GM23248 (cell line): ENCODE results near the gene UQCRQ. TPM values are rescaled to one million over a fixed set of nuclear protein-coding genes. Genes with fewer than 3 reads are reported as not detected.
A peak's percentile ranks its signal among the peaks of the same experiment; 100 is the strongest.

Source experiments
- DNase-seq: peaks from one replicate; pipeline ENCODE4 v3.0.0-alpha.2; 2015
- H2AFZ ChIP-seq: fragments of 200-600 bp; sonication (generic); 2 replicates; pipeline ENCODE4 v1.6.1; 2016; ENCODE audit warnings: antibody characterized with exemption
- H3F3A ChIP-seq: fragments of 200-600 bp; sonication (generic); 2 replicates; pipeline ENCODE4 v1.6.1; 2016; ENCODE audit warnings: mild to moderate bottlenecking, antibody characterized with exemption, mixed run types; ENCODE audit not compliant: insufficient read depth
- H3K27ac ChIP-seq: fragments of 200-600 bp; sonication (generic); 2 replicates; pipeline ENCODE4 v1.5.1; 2016; ENCODE audit warnings: mild to moderate bottlenecking
- H3K27me3 ChIP-seq: fragments of 200-600 bp; sonication (generic); replicated peaks from 2 replicates; pipeline ENCODE4 v1.6.1; 2016; ENCODE audit warnings: mild to moderate bottlenecking; ENCODE audit not compliant: insufficient read depth
- H3K36me3 ChIP-seq: fragments of 200-600 bp; sonication (generic); 2 replicates; pipeline ENCODE4 v1.6.1; 2016; ENCODE audit warnings: low read depth, mild to moderate bottlenecking
- H3K4me1 ChIP-seq: fragments of 200-600 bp; sonication (generic); 2 replicates; pipeline ENCODE4 v1.6.1; 2016; ENCODE audit warnings: mild to moderate bottlenecking; ENCODE audit not compliant: insufficient read depth
- H3K4me2 ChIP-seq: fragments of 200-600 bp; sonication (generic); one replicate; pipeline ENCODE4 v1.6.1; 2016; ENCODE audit warnings: mild to moderate bottlenecking; ENCODE audit not compliant: unreplicated experiment
- H3K4me3 ChIP-seq: fragments of 200-600 bp; sonication (generic); 2 replicates; pipeline ENCODE4 v1.5.1; 2016; ENCODE audit warnings: mild to moderate bottlenecking
- H3K79me2 ChIP-seq: fragments of 200-600 bp; sonication (generic); 2 replicates; pipeline ENCODE4 v1.6.1; 2016; ENCODE audit warnings: mild to moderate bottlenecking; ENCODE audit not compliant: insufficient read depth
- H3K9ac ChIP-seq: fragments of 200-600 bp; sonication (generic); 2 replicates; pipeline ENCODE4 v1.6.1; 2016; ENCODE audit warnings: mild to moderate bottlenecking
- H3K9me2 ChIP-seq: fragments of 200-600 bp; sonication (generic); 2 replicates; pipeline ENCODE4 v1.6.1; 2016; ENCODE audit warnings: mixed run types, mild to moderate bottlenecking, moderate library complexity; ENCODE audit not compliant: insufficient read depth
- H3K9me3 ChIP-seq: fragments of 200-600 bp; sonication (generic); one replicate; pipeline ENCODE4 v1.6.1; 2017; ENCODE audit warnings: low read depth
- H4K20me1 ChIP-seq: fragments of 200-600 bp; sonication (generic); 2 replicates; pipeline ENCODE4 v1.6.0; 2016; ENCODE audit not compliant: insufficient read depth
- EZH2 ChIP-seq: fragments of 200-600 bp; sonication (generic); IDR thresholded peaks from 2 replicates; pipeline ENCODE4 v1.6.1; 2018; ENCODE audit warnings: antibody characterized with exemption, mild to moderate bottlenecking; ENCODE audit not compliant: insufficient read depth, poor library complexity, severe bottlenecking
- EZH2phosphoT487 ChIP-seq: fragments of 200-600 bp; sonication (generic); IDR thresholded peaks from 2 replicates; pipeline ENCODE4 v1.6.1; 2018; ENCODE audit warnings: antibody characterized with exemption, moderate library complexity, mild to moderate bottlenecking, low read depth; ENCODE audit not compliant: insufficient read depth
- WGBS, 2 experiments: methylation state at CpG; one replicate each; pipeline ENCODE4 v1.1.6; 2015 to 2017; ENCODE audit warnings: low lambda C conversion rate in 2 of 2, low coverage in 1 of 2; ENCODE audit errors: missing lambda C conversion rate in 2 of 2; 5-methylcytosine and 5-hydroxymethylcytosine counted together
- in situ Hi-C: fragments of 300-500 bp; cut with MboI; formaldehyde crosslinking; loops from 2 replicates; pipeline ENCODE4 v1.15.0; 2020
- polyA plus RNA-seq: library from polyadenylated mRNA; unstranded; fragments of >200 nt; fragmentation: Nextera tagmentation; extraction: Ambion mirVana; gene quantifications from 2 replicates; pipeline ENCODE4 v1.2.1, GENCODE V29; 2016
- small RNA-seq: library from RNA; depleted of rRNA; stranded (forward); fragments of <200 nt; gene quantifications from one replicate; pipeline ENCODE3, GENCODE V24; 2014; ENCODE audit warnings: low read depth, low replicate concordance
- total RNA-seq: library from RNA; depleted of rRNA; stranded (reverse); fragments of >200 nt; shearing (Covaris generic); gene quantifications from 2 replicates; pipeline ENCODE4 v1.2.3, GENCODE V29; 2014; rRNA removed

UQCRQ gene
- total and polyA plus RNA-seq, 2 experiments from 2014 or later: 138 to 1,006 TPM

DNA sequence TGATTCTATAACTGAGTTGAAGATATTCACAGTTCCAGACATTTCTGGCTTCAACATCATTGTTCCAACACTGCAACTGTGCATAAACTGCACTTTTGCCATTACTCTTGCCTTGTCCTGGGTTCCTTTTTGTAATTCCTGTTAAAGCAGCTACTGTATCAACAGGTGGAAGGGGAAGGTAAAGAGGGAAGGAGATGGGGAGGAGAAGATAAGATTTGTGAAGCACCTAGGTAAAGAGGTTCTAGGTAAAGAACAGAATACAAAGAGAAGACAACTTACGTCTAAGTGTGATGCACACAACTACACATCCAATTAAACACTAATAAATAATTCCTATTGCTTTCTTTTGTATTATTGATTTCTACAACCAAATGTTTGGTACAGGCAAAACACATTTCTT is 43.3 kb downstream of the UQCRQ start:
- Histone ChIP-seq H3K4me3 (no peak overlapping the region), H3K9me2 (no peaks in the 10 kb centered on the region), H3K4me2 (no peak overlapping the region), H3K27me3 (no peaks in the 10 kb centered on the region), H3K9ac (no peak overlapping the region), H2AFZ (no peak overlapping the region), H3K36me3 (peaks cover 37% of the 10 kb centered on the region), H4K20me1 (no peaks in the 10 kb centered on the region; the same call in 1 of the 2 replicates), H3F3A (peaks cover 18% of the 10 kb centered on the region; the same call in 1 of the 2 replicates), H3K79me2 (peaks cover 99% of the 10 kb centered on the region), H3K27ac (no peak overlapping the region), H3K4me1 (no peaks in the 10 kb centered on the region; the same call in 1 of the 2 replicates), H3K9me3 (no peaks in the 10 kb centered on the region)
- 91 to 93% methylated on average over 1 of the region's 1 CpG for WGBS, 2 experiments
- in situ Hi-C loops: no loop called here
- no peak for DNase-seq
- TF ChIP-seq EZH2phosphoT487 (no peak), EZH2 (no peak)

DNA sequence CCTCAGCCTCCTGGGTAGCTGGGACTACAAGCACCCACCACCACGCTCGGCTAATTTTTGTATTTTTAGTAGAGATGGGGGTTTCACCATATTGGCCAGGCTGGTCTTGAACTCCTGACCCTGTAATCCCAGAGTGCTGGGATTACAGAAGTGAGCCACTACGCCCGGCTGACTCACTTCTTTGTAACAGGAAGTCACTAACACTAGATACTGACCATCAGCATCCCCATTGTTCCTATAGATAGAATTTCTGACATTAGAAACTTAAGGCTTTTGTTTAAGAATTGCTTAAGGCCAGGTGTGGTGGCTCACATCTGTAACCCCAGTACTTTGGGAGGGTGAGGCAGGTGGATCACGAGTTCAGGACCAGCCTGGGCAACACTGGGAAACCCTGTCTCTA is 49.2 kb downstream of the UQCRQ start:
- peaks cover 50% of the 10 kb centered on the region for H3K36me3 ChIP-seq
- H3K4me2 ChIP-seq: no peak overlapping the region
- no peak overlapping the region for H3K27ac ChIP-seq

DNA sequence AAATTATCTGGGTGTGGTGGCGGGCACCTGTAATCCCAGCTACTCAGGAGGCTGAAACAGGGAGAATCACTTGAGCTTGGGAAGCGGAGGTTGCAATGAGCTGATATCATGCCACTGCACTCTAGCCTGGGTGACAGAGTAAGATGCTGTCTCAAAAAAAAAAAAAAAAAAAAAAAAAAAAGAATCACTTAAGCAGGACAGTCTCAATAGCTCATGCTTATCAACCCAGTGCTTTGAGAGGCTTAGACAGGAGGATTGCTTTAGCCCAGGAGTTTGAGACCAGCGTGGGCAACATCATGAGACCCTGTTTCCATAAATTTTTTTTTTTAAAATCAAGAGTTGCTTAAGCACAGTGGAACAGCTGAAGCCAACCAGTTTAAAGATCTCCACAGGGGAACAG is 49.6 kb downstream of the UQCRQ start:
- H3K36me3 ChIP-seq: peaks cover 47% of the 10 kb centered on the region

More for the DNA sequence above, 49.2 kb downstream of the UQCRQ start:
- peaks cover 100% of the 10 kb centered on the region for H3K79me2 ChIP-seq
- no peaks in the 10 kb centered on the region for H3K27me3 ChIP-seq
- H3K9ac ChIP-seq: no peak overlapping the region
- H3F3A ChIP-seq: peaks cover 12% of the 10 kb centered on the region; the same call in 1 of the 2 replicates
- H2AFZ ChIP-seq: no peak overlapping the region
- H3K4me1 ChIP-seq: no peaks in the 10 kb centered on the region; the same call in 1 of the 2 replicates
- DNase-seq: peak; percentile 28
- 94 to 96% methylated on average over 5 of the region's 5 CpGs for WGBS, 2 experiments
- H4K20me1 ChIP-seq: peaks cover 3% of the 10 kb centered on the region
- in situ Hi-C loops: no loop called here
- TF ChIP-seq EZH2phosphoT487 (no peak), EZH2 (no peak)
- no peaks in the 10 kb centered on the region for H3K9me3 ChIP-seq
- H3K4me3 ChIP-seq: no peak overlapping the region
- H3K9me2 ChIP-seq: no peaks in the 10 kb centered on the region

More for the DNA sequence above, 49.6 kb downstream of the UQCRQ start:
- no peaks in the 10 kb centered on the region for H3K9me3 ChIP-seq
- no peak for DNase-seq
- H2AFZ ChIP-seq: no peak overlapping the region
- no peak overlapping the region for H3K4me3 ChIP-seq
- no peaks in the 10 kb centered on the region for H3K27me3 ChIP-seq
- TF ChIP-seq EZH2phosphoT487: no peak
- TF ChIP-seq EZH2: no peak
- peaks cover 100% of the 10 kb centered on the region for H3K79me2 ChIP-seq
- no peak overlapping the region for H3K9ac ChIP-seq
- H3K27ac ChIP-seq: no peak overlapping the region
- 98 to 99% methylated on average over 3 of the region's 3 CpGs for WGBS, 2 experiments
- no peak overlapping the region for H3K4me2 ChIP-seq
- in situ Hi-C loops: no loop called here
- H3K9me2 ChIP-seq: no peaks in the 10 kb centered on the region
- peaks cover 3% of the 10 kb centered on the region; the same call in 1 of the 2 replicates for H4K20me1 ChIP-seq
- H3K4me1 ChIP-seq: no peaks in the 10 kb centered on the region; the same call in 1 of the 2 replicates
- peaks cover 12% of the 10 kb centered on the region; the same call in 1 of the 2 replicates for H3F3A ChIP-seq

Small RNA genes lying within 50 kb of the gene (small RNA-seq; reads per million reads assigned to genes)
- gene RNA5SP192: not detected

Other genes with a start within 250 kb of the UQCRQ start
- gene IL13, start 208.5 kb upstream of the UQCRQ start, total RNA-seq: not detected in 2 replicates
- gene IL13, start 208.5 kb upstream of the UQCRQ start, polyA plus RNA-seq: not detected in 2 replicates
- gene IL4, start 192.7 kb upstream of the UQCRQ start, total RNA-seq: not detected in 2 replicates
- 0.34 TPM in 1 of 2 replicates, not detected in the other for gene IL4, start 192.7 kb upstream of the UQCRQ start, polyA plus RNA-seq
- gene KIF3A, start 129.1 kb upstream of the UQCRQ start, total RNA-seq: 6.8 TPM in 2 replicates
- gene KIF3A, start 129.1 kb upstream of the UQCRQ start, polyA plus RNA-seq: 13.9 and 18.8 TPM in 2 replicates
- gene CCNI2, start 119.2 kb upstream of the UQCRQ start, total RNA-seq: not detected in 2 replicates
- 0.51 and 0.73 TPM in 2 replicates for gene CCNI2, start 119.2 kb upstream of the UQCRQ start, polyA plus RNA-seq
- gene SEPTIN8, start 89.4 kb upstream of the UQCRQ start, total RNA-seq: 36.5 and 41.9 TPM in 2 replicates
- 26.9 and 28.8 TPM in 2 replicates for gene SEPTIN8, start 89.4 kb upstream of the UQCRQ start, polyA plus RNA-seq
- not detected in 2 replicates for gene SOWAHA, start 53.3 kb upstream of the UQCRQ start, total RNA-seq
- not detected in 2 replicates for gene SOWAHA, start 53.3 kb upstream of the UQCRQ start, polyA plus RNA-seq
- gene SHROOM1, start 36.0 kb upstream of the UQCRQ start, total RNA-seq: 9.9 and 13.2 TPM in 2 replicates
- gene SHROOM1, start 36.0 kb upstream of the UQCRQ start, polyA plus RNA-seq: 3.8 and 3.9 TPM in 2 replicates
- 0.32 TPM in 1 of 2 replicates, not detected in the other for gene GDF9, start 173 bp upstream of the UQCRQ start, total RNA-seq
- gene GDF9, start 173 bp upstream of the UQCRQ start, polyA plus RNA-seq: not detected in 2 replicates
- gene LEAP2, start 7.0 kb downstream of the UQCRQ start, total RNA-seq: 0.13 TPM in 1 of 2 replicates, not detected in the other
- 0.33 and 0.67 TPM in 2 replicates for gene LEAP2, start 7.0 kb downstream of the UQCRQ start, polyA plus RNA-seq
- gene AFF4, start 97.0 kb downstream of the UQCRQ start, total RNA-seq: 47.3 and 51.9 TPM in 2 replicates
- 38.3 and 41.7 TPM in 2 replicates for gene AFF4, start 97.0 kb downstream of the UQCRQ start, polyA plus RNA-seq
- 9.5 and 13.0 TPM in 2 replicates for gene ZCCHC10, start 159.9 kb downstream of the UQCRQ start, total RNA-seq
- gene ZCCHC10, start 159.9 kb downstream of the UQCRQ start, polyA plus RNA-seq: 22.6 and 23.1 TPM in 2 replicates
- gene HSPA4, start 185.4 kb downstream of the UQCRQ start, total RNA-seq: 101 and 123 TPM in 2 replicates
- gene HSPA4, start 185.4 kb downstream of the UQCRQ start, polyA plus RNA-seq: 105 and 111 TPM in 2 replicates